Stimulated activated CD8-positive, alpha-beta memory T cell treated with anti-CD3 and anti-CD28 coated beads, Interleukin-15, amount 100 ng/mL, for 24 hours (primary cell): ENCODE measurements around the gene ZNF148.
"Not testable (repeated sequence)": the region's sequence is repeated elsewhere in the genome, so short reads cannot be mapped to it uniquely, and the experiment has no call there.

Experiments
- DNase-seq: peaks from one replicate; pipeline ENCODE4 v3.0.0-alpha.2; 2020; ENCODE audit warnings: low read depth

The ZNF148 gene

GRCh38 chr3:125374996-125375941 lies at the start of gene ZNF148:
ZNF148 (minus strand) TSS chr3:125375325; CDS start chr3:125313640, 61,685 bp downstream.
- peak; percentile 77 for DNase-seq

GRCh38 chr3:125418306-125418705 lies 43.2 kb upstream of the ZNF148 start:
- DNase-seq = no peak

GRCh38 chr3:125416235-125416634 lies 41.1 kb upstream of the ZNF148 start:
- no peak for DNase-seq

GRCh38 chr3:125414669-125415068 lies 39.5 kb upstream of the ZNF148 start:
- no peak for DNase-seq

GRCh38 chr3:125410922-125411321 lies 35.8 kb upstream of the ZNF148 start:
- no peak for DNase-seq

GRCh38 chr3:125406070-125406469 lies 30.9 kb upstream of the ZNF148 start:
- DNase-seq = no peak

GRCh38 chr3:125405515-125405914 lies 30.4 kb upstream of the ZNF148 start:
- not testable (repeated sequence) for DNase-seq

GRCh38 chr3:125403789-125404188 lies 28.7 kb upstream of the ZNF148 start:
- DNase-seq = no peak

GRCh38 chr3:125402639-125403038 lies 27.5 kb upstream of the ZNF148 start:
- DNase-seq = no peak

GRCh38 chr3:125401402-125401801 lies 26.3 kb upstream of the ZNF148 start:
- no peak for DNase-seq

- no peak for DNase-seq
Measured at GRCh38 chr3:125398952-125399351, 23.8 kb upstream of the ZNF148 start.

GRCh38 chr3:125395091-125395490 lies 20.0 kb upstream of the ZNF148 start:
- DNase-seq = no peak

GRCh38 chr3:125394406-125394805 lies 19.3 kb upstream of the ZNF148 start:
- DNase-seq = no peak

- no peak for DNase-seq
Measured at GRCh38 chr3:125389282-125389681, 14.2 kb upstream of the ZNF148 start.

- not testable (repeated sequence) for DNase-seq
Measured at GRCh38 chr3:125388369-125388768, 13.2 kb upstream of the ZNF148 start.

- DNase-seq = no peak
Measured at GRCh38 chr3:125386811-125387210, 11.7 kb upstream of the ZNF148 start.

GRCh38 chr3:125383744-125384143 lies 8.6 kb upstream of the ZNF148 start:
- DNase-seq = no peak

- no peak for DNase-seq
Measured at GRCh38 chr3:125382298-125382697, 7.2 kb upstream of the ZNF148 start.

GRCh38 chr3:125381743-125382142 lies 6.6 kb upstream of the ZNF148 start:
- DNase-seq = no peak

- no peak for DNase-seq
Measured at GRCh38 chr3:125381314-125381713, 6.2 kb upstream of the ZNF148 start.

GRCh38 chr3:125379483-125379882 lies 4.4 kb upstream of the ZNF148 start:
- DNase-seq = no peak

- DNase-seq = no peak
Measured at GRCh38 chr3:125378762-125379161, 3.6 kb upstream of the ZNF148 start.

- no peak for DNase-seq
Measured at GRCh38 chr3:125375950-125376679, 990 bp upstream of the ZNF148 start.
